Chondrocyte (in vitro differentiated cells): ENCODE data around the gene PFKP. TPM values are rescaled to one million over a fixed set of nuclear protein-coding genes. Genes with fewer than 3 reads are reported as not detected.

ENCODE experiments used
- DNase-seq: peaks from one replicate; pipeline ENCODE4 v3.0.0; 2021; ENCODE audit warnings: mixed read lengths, low spot score
- H3K27ac Mint-ChIP-seq: one replicate; pipeline ENCODE4 v1.8.0; 2021; ENCODE audit warnings: mild to moderate bottlenecking, moderate library complexity, mixed read lengths; ENCODE audit not compliant: unreplicated experiment
- H3K27me3 Mint-ChIP-seq: 2 replicates; pipeline ENCODE4 v1.8.0; 2021; ENCODE audit warnings: low read depth, mixed read lengths
- H3K36me3 Mint-ChIP-seq: 2 replicates; pipeline ENCODE4 v1.8.0; 2021; ENCODE audit warnings: low read depth, mixed read lengths
- H3K4me1 Mint-ChIP-seq: 2 replicates; pipeline ENCODE4 v1.8.0; 2021; ENCODE audit warnings: low read depth, mild to moderate bottlenecking, mixed read lengths
- H3K4me3 Mint-ChIP-seq: one replicate; pipeline ENCODE4 v1.8.0; 2021; ENCODE audit warnings: mild to moderate bottlenecking, moderate library complexity, mixed read lengths; ENCODE audit not compliant: unreplicated experiment
- H3K9me3 Mint-ChIP-seq: 2 replicates; pipeline ENCODE4 v1.8.0; 2021; ENCODE audit warnings: low read depth, mixed read lengths
- CTCF ChIP-seq: fragments of 200-600 bp; sonication (generic); IDR thresholded peaks from 2 replicates; pipeline ENCODE4 v1.5.0; 2021; ENCODE audit warnings: antibody characterized with exemption, mild to moderate bottlenecking, moderate library complexity
- total RNA-seq: library from RNA; stranded (reverse); gene quantifications from 3 replicates; pipeline ENCODE4 v1.2.1, GENCODE V29; 2021

The PFKP gene
- total RNA-seq, 1 donor from 2014 or later: 182 TPM

GRCh38 chr10:3148041-3148440 lies 80.7 kb downstream of the PFKP start:
- Mint-ChIP-seq H3K36me3 (peaks cover 50% of the 10 kb centered on the region), H3K27me3 (no peaks in the 10 kb centered on the region), H3K4me1 (no peaks in the 10 kb centered on the region), H3K9me3 (no peaks in the 10 kb centered on the region), H3K4me3 (no peak overlapping the region), H3K27ac (no peak overlapping the region)
- DNase-seq: no peak
- no peak for TF ChIP-seq CTCF

GRCh38 chr10:3148994-3149393 lies 81.6 kb downstream of the PFKP start:
- H3K4me3 Mint-ChIP-seq: no peak overlapping the region
- DNase-seq: no peak
- TF ChIP-seq CTCF: no peak
- no peaks in the 10 kb centered on the region for H3K27me3 Mint-ChIP-seq
- H3K4me1 Mint-ChIP-seq: no peaks in the 10 kb centered on the region
- no peaks in the 10 kb centered on the region for H3K9me3 Mint-ChIP-seq
- H3K36me3 Mint-ChIP-seq: peaks cover 52% of the 10 kb centered on the region
- no peak overlapping the region for H3K27ac Mint-ChIP-seq

- no peak for TF ChIP-seq CTCF
- no peak for DNase-seq
- H3K4me1 Mint-ChIP-seq: no peaks in the 10 kb centered on the region
- no peaks in the 10 kb centered on the region for H3K27me3 Mint-ChIP-seq
- H3K27ac Mint-ChIP-seq: peak overlapping the region; percentile 37
- no peaks in the 10 kb centered on the region for H3K9me3 Mint-ChIP-seq
- H3K4me3 Mint-ChIP-seq: no peak overlapping the region
- peaks cover 52% of the 10 kb centered on the region for H3K36me3 Mint-ChIP-seq
Observed at GRCh38 chr10:3149918-3150317, 82.6 kb downstream of the PFKP start.

GRCh38 chr10:3150366-3150765 lies 83.0 kb downstream of the PFKP start:
- H3K36me3 Mint-ChIP-seq: peaks cover 52% of the 10 kb centered on the region
- no peak for TF ChIP-seq CTCF
- peak overlapping the region; percentile 37 for H3K27ac Mint-ChIP-seq
- no peak for DNase-seq
- H3K4me3 Mint-ChIP-seq: no peak overlapping the region
- no peaks in the 10 kb centered on the region for H3K4me1 Mint-ChIP-seq
- no peaks in the 10 kb centered on the region for H3K27me3 Mint-ChIP-seq
- no peaks in the 10 kb centered on the region for H3K9me3 Mint-ChIP-seq

GRCh38 chr10:3150961-3151360 lies 83.6 kb downstream of the PFKP start:
- H3K36me3 Mint-ChIP-seq: peaks cover 50% of the 10 kb centered on the region
- DNase-seq: no peak
- no peaks in the 10 kb centered on the region for H3K9me3 Mint-ChIP-seq
- TF ChIP-seq CTCF: no peak
- H3K4me3 Mint-ChIP-seq: no peak overlapping the region
- H3K27me3 Mint-ChIP-seq: no peaks in the 10 kb centered on the region
- H3K4me1 Mint-ChIP-seq: no peaks in the 10 kb centered on the region
- no peak overlapping the region for H3K27ac Mint-ChIP-seq
